A673 (cell line): ENCODE results near the gene SV2C.

Source experiments
- CTCF ChIP-seq: fragments of 300-800, 200-600 bp; sonication (generic); conservative IDR thresholded peaks from 2 replicates; pipeline ENCODE4 v1.5.1; 2017; ENCODE audit warnings: low read depth, mild to moderate bottlenecking, antibody characterized with exemption, low read length, moderate library complexity, mixed read lengths
- EZH2 ChIP-seq: fragments of 200-600 bp; sonication (generic); IDR thresholded peaks from 2 replicates; pipeline ENCODE4 v1.6.1; 2017; ENCODE audit warnings: borderline replicate concordance, low read depth, mild to moderate bottlenecking, mixed read lengths, antibody characterized with exemption, low read length; ENCODE audit not compliant: poor library complexity, severe bottlenecking

- TF ChIP-seq CTCF (no peak), EZH2 (no peak)
Observed at GRCh38 chr5:76197726-76198125, 114.5 kb downstream of the SV2C start.
